WI38 (cell line): ENCODE measurements around the gene ARPC4.
A peak's percentile ranks its signal among the peaks of the same experiment; 100 is the strongest.

ENCODE experiments used
- H3K4me3 ChIP-seq: 2 replicates; pipeline ENCODE4 v1.5.1; 2011; ENCODE audit warnings: low read depth, mild to moderate bottlenecking, control low read depth, low read length
- CTCF ChIP-seq: IDR thresholded peaks from 2 replicates; pipeline ENCODE4 v1.5.1; 2012; ENCODE audit warnings: low read depth, mild to moderate bottlenecking, control low read depth, low read length

ARPC4 gene

GRCh38 chr3:9806137-9806536 is 13.3 kb downstream of the ARPC4 start:
- H3K4me3 ChIP-seq: no peak overlapping the region
- TF ChIP-seq CTCF: no peak

- TF ChIP-seq CTCF: no peak
- H3K4me3 ChIP-seq: no peak overlapping the region
These were observed 14.1 kb downstream of the ARPC4 start for GRCh38 chr3:9806688-9807589.

- TF ChIP-seq CTCF: no peak
- no peak overlapping the region for H3K4me3 ChIP-seq
These were observed 15.1 kb downstream of the ARPC4 start for GRCh38 chr3:9807981-9808344.

DNA sequence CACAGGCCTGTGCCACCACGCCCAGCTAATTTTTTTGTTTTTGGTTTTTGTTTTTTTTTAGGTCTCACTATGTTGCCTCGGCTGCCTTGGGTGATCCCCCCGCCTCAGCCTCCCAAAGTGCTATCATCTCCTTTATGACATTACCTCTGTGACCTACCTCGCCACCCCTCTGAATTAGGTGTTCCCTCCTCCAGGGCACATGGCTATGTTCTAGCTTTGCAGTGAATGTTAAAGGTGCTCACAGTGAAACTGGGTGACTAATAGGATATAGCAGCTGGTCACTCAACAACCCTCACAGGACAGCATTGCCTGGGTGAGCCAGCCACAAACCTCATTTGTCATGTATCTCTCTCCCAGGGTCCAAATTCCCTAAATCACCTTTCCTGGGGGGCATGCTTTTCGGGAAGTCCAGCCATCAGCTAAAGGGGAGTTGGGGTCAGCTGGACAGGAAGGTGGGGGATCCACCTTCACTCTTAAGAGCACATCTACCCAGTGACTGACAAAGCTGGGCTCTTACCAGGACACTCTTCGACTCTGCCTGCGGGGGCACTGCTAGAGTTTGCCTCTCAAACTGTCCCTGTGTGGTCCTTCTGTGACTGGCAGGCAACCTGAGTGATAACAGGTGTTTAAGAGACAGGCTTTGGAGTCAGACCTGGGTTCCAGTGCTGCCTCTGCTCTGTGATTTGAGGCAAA is 15.6 kb downstream of the ARPC4 start:
- no peak overlapping the region for H3K4me3 ChIP-seq

GRCh38 chr3:9809239-9809614 is 16.3 kb downstream of the ARPC4 start:
- peak overlapping the region; percentile 56 for H3K4me3 ChIP-seq
- TF ChIP-seq CTCF: no peak

More for the DNA sequence above, 15.6 kb downstream of the ARPC4 start:
- TF ChIP-seq CTCF: no peak

DNA sequence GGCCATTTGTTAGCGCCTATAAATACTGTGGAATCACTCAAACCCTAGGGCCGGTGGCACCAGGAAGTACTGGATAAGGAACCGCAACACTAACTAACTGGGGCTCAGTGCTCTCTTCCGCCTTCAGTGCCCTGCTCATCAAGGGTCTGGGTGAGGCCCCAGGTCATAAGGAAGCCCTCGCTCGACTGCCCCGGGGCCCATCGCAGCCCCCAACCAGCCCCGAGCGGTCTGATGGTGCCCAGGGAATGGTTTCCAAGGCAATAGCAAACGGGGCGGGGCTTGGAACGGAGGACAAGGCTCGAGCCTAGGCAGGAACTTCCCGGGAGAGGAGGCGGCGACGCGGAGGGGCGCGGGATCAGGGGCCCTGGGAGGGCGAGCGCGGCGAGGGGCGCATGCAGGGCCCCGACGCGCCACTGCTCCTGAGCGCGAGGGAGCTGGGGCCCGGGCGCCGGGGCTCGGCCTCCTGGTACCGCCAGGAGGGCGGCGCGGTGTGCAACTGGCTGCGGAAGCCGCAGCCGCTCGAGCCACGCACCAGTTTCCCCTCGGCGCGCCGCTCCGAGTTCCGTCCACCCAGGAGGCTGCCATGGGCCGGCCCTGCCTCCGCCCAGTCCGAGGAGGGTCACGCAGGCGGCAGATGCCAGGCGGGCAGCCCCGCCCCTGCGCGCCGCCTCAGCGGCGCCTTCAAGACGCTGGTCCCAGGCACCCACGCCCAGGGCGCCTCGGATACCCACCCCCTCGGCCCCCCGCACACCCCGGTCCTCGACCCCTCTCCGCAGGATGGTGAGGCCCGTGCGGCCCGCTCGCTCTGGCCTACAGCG is 16.9 kb downstream of the ARPC4 start, which contains the start of gene TTLL3:
TSS of gene TTLL3 (plus strand) at position 648 of the 818 bp plus-strand sequence. CDS start 400 bp downstream, outside the sequence.
- peak within 1 kb of the TSS; percentile 56 for H3K4me3 ChIP-seq
- 0 out of 2 replicates have a peak, but pooled peaks have one; percentile 2 for TF ChIP-seq CTCF
